Neural progenitor cell (in vitro differentiated cells): Measurements from ENCODE around the gene PEX26.

ENCODE experiments used
- CTCF ChIP-seq: fragments of 200-600 bp; sonication (generic); IDR thresholded peaks from 2 replicates; pipeline ENCODE4 v1.5.1; 2017; ENCODE audit warnings: antibody characterized with exemption, mild to moderate bottlenecking
- EZH2 ChIP-seq: fragments of 200-600 bp; sonication (generic); IDR thresholded peaks from 2 replicates; pipeline ENCODE4 v1.6.1; 2017; ENCODE audit warnings: antibody characterized with exemption, mild to moderate bottlenecking, moderate library complexity
- EZH2phosphoT487 ChIP-seq: fragments of 200-600 bp; sonication (generic); IDR thresholded peaks from 2 replicates; pipeline ENCODE4 v1.6.1; 2017; ENCODE audit warnings: antibody characterized with exemption

GRCh38 chr22:18152519-18152918, 74.7 kb downstream of the PEX26 start:
- TF ChIP-seq CTCF (no peak), EZH2phosphoT487 (no peak), EZH2 (no peak)
